ENCODE results near the gene WDR31. TPM values are rescaled to one million over a fixed set of nuclear protein-coding genes. Genes with fewer than 3 reads are reported as not detected.
A peak's percentile ranks its signal among the peaks of the same experiment; 100 is the strongest.
"Not testable (repeated sequence)": the region's sequence is repeated elsewhere in the genome, so short reads cannot be mapped to it uniquely, and the experiment has no call there.

The WDR31 gene
- total RNA-seq, 1 donor from 2014 or later = 9.3 TPM

GRCh38 chr9:113368982-113369854 is 29.1 kb upstream of the WDR31 start:
- no peak for DNase-seq (ENCODE audit: low read depth)

- DNase-seq (ENCODE audit: low read depth) = no peak
These were observed 28.4 kb upstream of the WDR31 start for GRCh38 chr9:113368348-113368981.

GRCh38 chr9:113365652-113366051 is 25.6 kb upstream of the WDR31 start:
- DNase-seq (ENCODE audit: low read depth) = not testable (repeated sequence)

- DNase-seq (ENCODE audit: low read depth) = no peak
These were observed 24.9 kb upstream of the WDR31 start for GRCh38 chr9:113364951-113365350.

- DNase-seq (ENCODE audit: low read depth) = no peak
These were observed 23.3 kb upstream of the WDR31 start for GRCh38 chr9:113363336-113363735.

GRCh38 chr9:113361304-113362018 is 21.4 kb upstream of the WDR31 start:
- DNase-seq (ENCODE audit: low read depth) = no peak

- DNase-seq (ENCODE audit: low read depth) = no peak
These were observed 20.3 kb upstream of the WDR31 start for GRCh38 chr9:113360242-113360842.

- no peak for DNase-seq (ENCODE audit: low read depth)
These were observed 19.3 kb upstream of the WDR31 start for GRCh38 chr9:113359385-113359784.

GRCh38 chr9:113356686-113357292 is 16.7 kb upstream of the WDR31 start:
- DNase-seq (ENCODE audit: low read depth) = no peak

GRCh38 chr9:113355040-113355596 is 15.0 kb upstream of the WDR31 start:
- DNase-seq (ENCODE audit: low read depth) = peak; percentile 61

GRCh38 chr9:113352411-113352810 is 12.3 kb upstream of the WDR31 start:
- DNase-seq (ENCODE audit: low read depth) = peak; percentile 33

GRCh38 chr9:113352006-113352405 is 11.9 kb upstream of the WDR31 start:
- DNase-seq (ENCODE audit: low read depth) = no peak

- no peak for DNase-seq (ENCODE audit: low read depth)
These were observed 10.9 kb upstream of the WDR31 start for GRCh38 chr9:113350937-113351336.

GRCh38 chr9:113350107-113350661 is 10.1 kb upstream of the WDR31 start:
- no peak for DNase-seq (ENCODE audit: low read depth)

GRCh38 chr9:113349445-113350094 is 9.5 kb upstream of the WDR31 start, which contains the start of gene BSPRY:
BSPRY (plus strand) TSS chr9:113349541; CDS start chr9:113349580, 39 bp downstream.
- no peak for DNase-seq (ENCODE audit: low read depth)

- no peak for DNase-seq (ENCODE audit: low read depth)
These were observed 9.0 kb upstream of the WDR31 start for GRCh38 chr9:113349066-113349444.

GRCh38 chr9:113348437-113348836 is 8.4 kb upstream of the WDR31 start:
- no peak for DNase-seq (ENCODE audit: low read depth)

- DNase-seq (ENCODE audit: low read depth) = no peak
These were observed 5.6 kb upstream of the WDR31 start for GRCh38 chr9:113345671-113346070.

- no peak for DNase-seq (ENCODE audit: low read depth)
These were observed 5.1 kb upstream of the WDR31 start for GRCh38 chr9:113345190-113345589.

- peak; percentile 59 for DNase-seq (ENCODE audit: low read depth)
These were observed 3.7 kb upstream of the WDR31 start for GRCh38 chr9:113343732-113344231.
